GM19463 (cell line): ENCODE data around the gene TMEM9.

Source experiments
- ATAC-seq: cut with Tn5 transposase; IDR thresholded peaks from one replicate; pipeline ENCODE4 v1.9.1; 2021; ENCODE audit warnings: mild to moderate bottlenecking, moderate library complexity; ENCODE audit not compliant: unreplicated experiment

The TMEM9 gene

DNA sequence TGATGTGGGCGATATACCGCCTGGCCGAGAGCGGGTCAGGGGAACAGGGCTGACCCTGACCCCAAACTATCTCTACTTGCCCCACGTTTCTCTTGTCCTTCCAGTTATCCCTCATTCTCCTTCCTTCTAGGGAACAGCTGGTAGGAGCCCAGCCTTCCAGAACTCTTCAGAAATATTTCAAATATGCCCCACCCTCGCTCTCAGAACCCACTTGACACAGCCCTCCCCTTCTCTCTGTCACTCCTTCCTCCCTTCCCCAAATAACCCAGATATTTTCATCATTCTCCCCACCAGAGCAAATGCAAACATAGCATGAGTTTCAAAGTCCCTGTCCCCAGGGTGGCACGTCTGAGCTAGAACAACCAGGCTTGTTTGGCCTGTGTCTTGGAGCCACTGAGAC, 43.1 kb downstream of the TMEM9 start:
- no peak for ATAC-seq

DNA sequence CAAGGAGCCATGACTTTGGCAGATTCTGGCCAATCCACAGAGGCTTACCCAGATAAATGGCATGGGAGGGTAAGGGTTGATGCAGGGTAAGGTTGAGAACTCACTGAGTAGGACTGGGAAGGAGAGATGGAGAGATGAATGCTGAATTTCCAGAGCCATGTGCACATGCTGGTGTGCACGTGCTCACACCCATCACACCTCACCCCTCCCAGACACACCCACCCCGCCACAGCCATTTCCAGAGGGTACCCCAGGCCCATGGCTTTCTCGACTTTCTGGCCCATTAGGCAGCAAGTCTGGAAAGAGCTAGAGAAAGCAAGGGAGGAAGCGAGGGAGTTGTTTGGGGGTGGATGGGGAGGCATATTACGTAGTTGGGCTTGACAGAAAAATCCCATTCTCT, 43.7 kb downstream of the TMEM9 start:
- ATAC-seq, result no peak

DNA sequence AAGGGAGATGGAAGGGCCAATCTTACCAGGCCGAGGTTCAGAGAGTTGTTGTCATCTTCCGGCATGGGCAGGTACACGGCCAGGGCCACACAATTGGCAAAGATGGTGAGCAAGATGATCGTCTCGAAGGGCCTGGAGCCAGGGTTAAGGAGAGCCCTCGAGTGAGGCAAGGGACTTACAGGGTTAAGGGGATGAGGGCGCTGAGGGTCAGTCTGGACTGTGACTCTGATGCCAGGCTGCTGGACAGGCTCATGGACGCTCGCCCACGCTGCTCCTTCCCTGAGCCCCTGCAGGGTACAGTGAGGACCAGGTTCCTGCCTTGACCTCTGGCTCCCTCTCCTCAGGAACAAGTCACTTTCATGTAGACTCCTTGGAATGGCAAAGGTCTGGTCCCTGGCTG, 44.1 kb downstream of the TMEM9 start:
- ATAC-seq, result no peak

DNA sequence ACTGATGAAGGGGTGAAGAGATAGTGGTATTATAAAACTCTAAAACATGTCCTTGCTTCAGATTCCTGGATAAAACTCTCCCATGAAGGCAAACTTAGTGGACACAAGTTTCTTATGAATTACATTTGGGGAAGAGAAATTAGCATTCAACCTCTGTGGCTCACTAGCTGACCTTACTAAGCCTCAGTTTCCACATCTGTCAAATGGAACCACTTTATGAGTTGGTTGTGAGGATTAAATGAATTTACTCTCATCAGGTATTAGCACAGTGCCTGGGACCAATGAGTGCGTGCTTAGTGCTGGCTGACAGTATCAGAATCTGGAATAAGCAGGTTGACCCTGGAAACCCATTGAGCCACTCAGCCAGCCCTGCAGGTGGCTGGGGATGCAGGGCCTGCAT, 44.6 kb downstream of the TMEM9 start:
- no peak for ATAC-seq

DNA sequence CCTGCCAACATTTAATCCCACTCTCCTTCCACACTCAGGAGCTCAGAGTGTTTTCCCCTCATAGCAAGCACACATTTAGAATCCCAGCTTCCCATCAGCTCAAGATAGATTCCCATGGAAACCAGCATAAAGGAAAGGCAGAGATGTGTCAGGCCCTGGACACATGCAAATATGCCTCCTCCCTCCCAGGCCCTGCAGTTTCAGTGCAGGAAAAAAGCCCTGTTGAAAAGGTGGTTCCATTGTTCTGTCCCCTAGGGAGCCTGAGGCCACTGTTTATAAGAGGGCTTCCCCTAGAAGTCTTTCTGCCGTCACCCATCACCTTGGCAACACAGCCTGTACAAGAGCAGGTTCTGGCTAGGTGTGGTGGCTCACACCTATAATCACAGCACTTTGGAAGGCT, 45.7 kb downstream of the TMEM9 start:
- ATAC-seq, result no peak

DNA sequence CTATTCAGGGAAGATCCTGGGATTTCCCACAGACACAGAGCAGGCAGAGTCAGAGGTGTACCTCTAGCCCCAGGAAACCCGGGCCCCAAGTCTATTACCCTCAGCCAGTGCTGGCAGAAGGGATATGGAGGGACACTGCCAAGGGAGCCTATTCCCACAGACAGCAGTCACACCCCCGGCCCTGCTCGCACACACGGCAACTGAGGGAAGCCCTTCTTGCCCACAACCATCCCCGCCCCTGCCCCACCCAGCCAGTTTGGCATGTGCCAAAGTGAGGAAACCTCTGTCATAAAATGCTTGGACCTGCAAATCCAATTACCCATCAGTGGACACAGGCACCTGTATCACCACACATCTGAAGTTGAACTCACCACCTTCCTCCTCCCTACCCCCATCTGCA, 48.6 kb downstream of the TMEM9 start:
- ATAC-seq, result no peak

DNA sequence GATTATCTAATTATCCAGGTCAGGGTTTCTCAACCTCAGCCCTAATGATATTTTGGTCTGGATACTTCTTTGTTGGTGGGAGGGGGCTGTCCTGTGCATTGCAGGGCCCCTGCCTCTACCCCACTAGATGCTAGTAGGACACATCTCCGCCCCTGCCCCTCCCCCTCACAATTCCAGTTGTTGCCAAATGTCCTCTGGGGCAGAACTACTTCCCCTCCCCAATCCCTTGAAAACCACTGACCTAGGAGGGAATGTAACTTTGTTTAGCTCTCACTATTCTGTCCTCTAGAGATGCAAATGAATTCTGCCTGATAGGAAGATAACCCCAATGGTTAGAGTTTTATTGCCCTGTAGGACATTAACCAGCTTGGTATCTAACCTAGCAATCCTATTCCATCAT, 50.1 kb downstream of the TMEM9 start:
- no peak for ATAC-seq

DNA sequence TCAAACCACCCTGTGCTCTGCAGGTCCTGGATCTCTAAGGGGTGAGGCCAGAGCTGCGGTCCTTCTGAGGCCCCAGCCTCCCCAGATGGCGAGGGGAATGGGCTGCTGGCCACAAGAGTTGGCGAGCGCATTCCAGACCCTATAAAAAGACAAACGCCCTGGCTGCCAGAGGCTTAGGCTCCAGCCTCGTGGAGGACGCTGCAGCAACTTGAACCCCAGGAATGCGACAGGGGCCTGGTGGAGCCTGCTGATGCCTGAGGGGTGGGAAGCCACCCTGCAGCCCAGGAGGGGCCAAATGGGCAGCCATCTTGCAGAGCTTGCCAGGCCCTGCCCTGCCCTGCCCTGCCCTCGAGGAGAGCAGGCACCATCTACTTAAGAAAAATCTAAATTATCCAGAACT, 50.6 kb downstream of the TMEM9 start:
- ATAC-seq, result no peak

DNA sequence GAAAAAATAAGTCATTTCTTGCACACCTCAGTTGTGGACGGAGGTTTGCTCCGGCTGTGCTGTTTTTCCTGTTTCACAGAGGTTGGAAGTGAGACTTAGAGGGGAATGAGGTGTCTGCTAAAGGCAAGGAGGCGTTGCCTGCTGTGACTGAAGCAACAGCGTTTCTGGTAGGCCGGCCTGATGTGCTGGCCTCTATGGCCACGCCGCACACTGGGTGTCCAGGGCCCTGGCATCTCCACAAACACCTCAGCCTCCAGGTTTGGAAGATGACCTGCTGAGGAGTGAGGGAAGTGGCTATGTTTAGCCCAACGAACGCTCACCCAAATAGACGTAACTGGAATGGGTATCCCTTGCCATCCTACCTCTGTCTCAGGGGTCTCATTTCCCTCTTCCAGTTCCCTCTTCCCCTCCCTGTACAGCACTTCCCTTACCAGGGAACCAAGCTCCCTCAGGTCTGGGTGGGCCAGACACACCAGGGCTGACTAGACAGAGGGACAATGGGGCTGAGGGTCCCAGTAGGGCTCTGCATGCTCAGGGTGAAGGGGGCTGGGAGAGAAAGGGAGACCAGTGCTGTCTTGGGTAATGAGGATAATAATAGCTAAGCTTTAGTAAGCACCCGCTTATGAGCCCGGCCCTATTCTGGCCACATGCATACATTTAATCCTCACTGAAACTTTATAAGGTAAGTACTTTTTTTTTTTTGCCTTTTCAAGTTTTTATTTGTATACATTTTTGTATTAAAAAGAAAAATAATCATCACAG, 53.9 kb downstream of the TMEM9 start:
- no peak for ATAC-seq

DNA sequence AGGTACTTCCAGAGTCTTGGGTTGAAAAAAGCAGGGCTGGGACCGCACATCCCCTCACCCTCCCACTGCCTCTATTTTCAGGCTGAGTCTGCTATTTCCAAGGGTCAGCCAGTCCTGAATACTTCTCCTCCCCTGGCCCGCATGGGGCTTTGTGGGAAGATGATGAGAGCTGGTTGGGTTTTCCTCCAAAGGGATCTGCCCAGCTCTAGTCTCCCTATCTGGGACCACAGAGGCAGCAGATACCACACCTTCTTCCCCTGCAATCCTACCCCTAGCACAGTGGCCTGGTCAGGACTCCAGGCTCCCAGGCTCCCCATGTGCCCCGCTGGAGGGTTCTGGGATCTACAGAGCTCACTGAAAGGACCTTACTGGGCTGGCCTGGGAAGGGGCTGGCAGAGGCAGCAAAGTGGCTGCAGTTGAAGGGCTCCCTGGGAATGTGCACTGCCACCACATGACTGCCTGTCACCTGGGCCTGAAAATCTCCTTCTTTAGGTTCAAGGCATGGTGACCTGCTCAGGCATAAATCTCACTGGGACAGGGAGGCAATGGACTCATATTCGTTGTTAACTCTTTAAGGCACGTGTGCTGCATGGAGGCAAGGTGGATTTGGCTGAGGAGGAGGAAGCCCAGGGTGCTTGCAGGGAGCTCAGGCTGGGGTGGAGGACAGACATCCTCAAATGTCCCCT, 55.1 kb downstream of the TMEM9 start:
- ATAC-seq, result no peak

DNA sequence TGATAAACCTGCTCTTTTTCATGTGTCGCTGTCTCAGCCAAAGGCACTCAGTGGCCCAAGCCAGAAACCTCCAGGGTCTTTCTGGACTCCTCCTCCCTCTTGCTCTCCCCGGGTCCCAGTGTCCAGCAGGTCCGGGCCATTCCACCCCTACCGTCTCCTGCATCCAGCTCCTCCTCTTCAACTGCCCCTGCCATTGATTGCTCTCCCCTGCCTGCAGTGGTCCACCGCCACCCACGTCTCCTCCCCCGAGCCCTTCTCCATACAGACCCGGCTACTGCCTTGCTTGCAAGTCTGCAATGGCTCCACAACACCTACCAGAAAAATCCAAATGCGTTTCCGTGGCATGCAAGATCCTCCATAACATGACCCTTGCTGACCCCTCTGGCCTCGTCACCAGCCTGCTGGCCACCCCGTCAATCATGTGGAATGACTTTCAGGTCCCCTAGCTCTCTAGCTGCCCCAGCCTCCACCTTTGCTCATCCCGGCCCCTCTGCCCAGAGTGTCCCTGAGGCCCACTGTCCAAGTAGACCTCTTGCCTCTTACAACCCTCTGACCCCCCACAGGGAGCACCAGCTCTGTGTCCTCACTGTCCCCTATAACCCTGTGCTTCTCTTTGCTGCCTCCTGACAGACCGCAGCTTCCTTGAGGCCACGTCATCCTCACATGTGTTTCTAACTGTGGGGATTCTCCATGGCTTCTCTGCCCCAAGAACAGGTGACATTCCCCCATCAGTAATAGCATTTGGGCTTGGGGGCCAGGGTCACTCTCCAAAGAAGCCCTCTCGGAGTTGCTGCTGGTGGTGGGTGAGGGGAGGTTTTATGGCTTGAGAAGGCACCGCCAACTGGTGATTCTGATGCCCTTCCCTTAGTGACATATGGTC, 57.1 kb downstream of the TMEM9 start:
- no peak for ATAC-seq

DNA sequence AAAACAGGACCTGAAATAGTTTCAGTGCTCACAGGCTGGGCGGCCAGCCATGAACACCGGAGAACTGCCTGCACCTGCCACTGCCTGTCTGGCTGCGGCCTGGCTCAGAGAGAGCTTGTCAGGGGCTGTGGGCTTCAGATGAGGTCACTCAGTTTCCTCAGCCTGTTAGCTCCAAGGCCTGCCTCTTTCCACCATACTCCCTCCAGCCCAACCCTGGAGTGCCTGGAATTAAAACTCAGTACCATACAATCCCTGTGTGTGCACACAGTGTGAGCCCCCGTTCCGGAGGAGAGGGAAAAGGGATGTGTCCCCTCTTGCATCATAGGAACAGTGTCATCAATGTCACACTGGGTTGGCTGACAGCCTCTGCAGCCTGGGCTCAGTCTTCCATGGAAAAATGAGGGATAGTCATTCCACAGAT, 58.2 kb downstream of the TMEM9 start:
- ATAC-seq, result no peak

DNA sequence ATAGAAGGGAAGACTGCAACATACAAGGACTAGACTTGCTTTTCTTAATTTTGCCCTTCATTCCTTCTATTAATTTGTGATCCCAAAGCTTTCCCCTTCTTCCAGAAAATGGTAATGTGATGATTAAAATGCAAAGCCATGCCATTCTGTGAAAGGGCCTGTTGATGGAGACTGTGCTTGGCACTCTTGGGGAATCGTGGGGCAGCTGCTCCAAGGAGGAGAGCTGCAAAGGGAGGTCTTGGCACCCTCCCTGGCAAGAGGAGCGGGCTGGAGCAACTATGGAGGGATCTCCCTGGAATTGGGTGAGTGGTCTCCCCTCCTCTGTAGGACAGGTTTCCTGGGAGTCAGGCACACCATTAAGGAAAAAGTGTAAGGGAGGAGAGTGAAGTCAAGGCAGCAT, 58.7 kb downstream of the TMEM9 start:
- ATAC-seq, result no peak

DNA sequence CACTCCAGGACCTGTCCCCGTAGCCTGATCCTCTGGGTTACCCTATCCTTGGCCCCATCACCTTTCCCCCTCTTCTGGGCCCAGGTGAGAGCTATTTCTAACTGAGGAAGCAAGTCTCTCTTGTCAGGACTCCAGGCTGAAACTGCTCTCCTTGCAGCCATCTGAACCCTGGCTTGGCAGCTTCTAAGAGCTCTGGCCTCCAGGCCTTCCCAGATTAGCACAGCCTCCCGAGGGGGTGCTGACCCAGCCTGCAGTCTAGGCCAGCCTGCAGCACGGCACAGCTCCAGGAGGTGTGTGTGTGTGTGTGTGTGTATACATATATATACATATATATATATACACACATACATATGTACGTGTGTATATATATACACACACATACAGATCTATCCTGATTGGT, 59.4 kb downstream of the TMEM9 start:
- ATAC-seq, result no peak

DNA sequence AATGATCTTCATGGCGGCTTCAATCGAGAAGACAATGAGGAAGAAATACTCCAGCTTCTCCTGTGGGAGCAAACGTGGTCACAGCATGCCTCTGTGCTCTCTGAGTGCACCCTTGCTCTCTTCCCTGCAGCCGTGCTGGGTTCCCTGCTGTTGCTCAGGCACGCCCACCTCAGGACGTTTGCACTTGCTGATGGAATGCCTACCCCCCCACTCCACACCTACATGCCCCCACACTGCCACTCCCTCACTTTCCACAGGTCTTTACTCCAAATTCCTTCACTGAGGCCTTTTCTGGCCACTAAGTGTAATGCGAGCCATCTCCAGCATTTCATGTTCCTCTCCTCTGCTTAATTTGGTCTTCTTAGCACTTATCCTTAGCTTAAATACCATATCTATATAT, 60.3 kb downstream of the TMEM9 start:
- no peak for ATAC-seq

DNA sequence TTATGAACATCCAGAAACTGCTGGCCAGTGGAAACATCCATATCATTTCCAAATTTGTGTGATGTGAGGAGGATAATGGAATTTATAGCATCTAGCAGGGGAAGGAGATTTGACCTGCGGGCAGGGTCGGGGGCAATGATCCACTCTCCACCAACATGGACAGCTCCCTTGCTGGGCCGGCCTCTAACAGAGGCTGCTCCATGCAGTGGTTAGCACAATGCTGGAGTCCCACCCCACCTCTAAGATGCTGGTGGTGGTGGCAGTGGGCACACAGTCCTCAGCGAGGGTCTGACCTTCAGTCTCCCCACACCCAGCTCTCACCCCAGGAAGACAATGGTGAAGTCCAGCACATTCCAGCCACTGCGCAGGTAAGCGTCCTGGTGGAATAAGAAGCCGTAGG, 60.7 kb downstream of the TMEM9 start:
- ATAC-seq, result no peak

DNA sequence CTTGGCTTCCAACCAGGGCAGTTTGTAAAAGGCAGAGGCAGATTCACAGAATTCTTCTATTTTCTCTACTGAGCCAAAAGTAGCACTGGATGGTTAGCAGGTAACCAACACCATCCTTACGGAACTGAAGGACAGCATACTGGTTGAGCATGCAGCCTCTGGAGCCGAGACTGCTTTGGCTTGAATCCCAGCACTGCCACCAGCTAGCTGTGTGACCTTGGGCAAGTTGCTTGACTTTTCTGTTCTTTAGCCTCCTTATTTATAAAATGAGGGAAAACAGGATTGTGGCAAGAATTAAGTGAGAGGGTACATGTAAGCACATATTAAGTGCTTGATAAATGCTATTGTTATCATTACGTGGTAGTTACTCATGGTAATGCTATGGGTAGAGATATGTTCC, 61.5 kb downstream of the TMEM9 start:
- no peak for ATAC-seq

DNA sequence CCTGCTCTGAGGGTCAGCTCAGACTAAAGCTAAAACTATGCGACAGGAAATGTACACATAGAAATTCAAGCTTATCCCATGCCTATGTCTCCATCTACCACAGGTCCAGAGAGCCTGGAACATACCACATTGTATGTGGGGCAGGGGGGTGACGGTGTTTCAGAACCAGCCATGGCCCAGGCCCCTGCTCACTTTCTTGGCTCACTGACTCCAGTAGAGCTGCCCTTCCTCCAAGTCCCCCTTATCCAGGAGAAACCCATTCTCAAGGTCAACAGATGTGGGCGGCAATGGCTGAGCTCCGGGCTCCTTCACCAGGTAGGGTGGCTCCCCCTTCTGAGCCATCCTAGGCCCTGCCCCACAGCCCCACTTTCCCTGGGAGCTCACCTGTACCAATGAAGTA, 63.0 kb downstream of the TMEM9 start:
- no peak for ATAC-seq

DNA sequence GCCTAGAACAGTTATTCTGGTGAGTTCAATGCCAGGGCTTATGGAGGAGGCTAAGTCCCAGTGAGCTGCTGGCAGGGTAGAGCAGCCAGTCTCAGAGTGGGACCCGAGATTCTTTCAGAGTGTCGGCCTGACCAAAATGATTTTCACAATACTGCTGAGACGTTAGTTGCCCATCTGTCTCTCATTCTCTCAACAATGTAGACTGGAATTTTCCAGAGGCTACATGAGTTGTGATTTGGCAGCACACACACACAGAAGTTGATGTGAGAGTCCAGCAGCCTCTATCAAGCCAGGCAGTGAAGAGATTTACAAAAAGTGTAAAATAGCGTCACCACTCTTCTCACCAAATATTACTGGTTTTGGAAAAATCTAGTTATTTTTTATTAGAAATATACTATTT, 63.7 kb downstream of the TMEM9 start:
- ATAC-seq, result no peak

DNA sequence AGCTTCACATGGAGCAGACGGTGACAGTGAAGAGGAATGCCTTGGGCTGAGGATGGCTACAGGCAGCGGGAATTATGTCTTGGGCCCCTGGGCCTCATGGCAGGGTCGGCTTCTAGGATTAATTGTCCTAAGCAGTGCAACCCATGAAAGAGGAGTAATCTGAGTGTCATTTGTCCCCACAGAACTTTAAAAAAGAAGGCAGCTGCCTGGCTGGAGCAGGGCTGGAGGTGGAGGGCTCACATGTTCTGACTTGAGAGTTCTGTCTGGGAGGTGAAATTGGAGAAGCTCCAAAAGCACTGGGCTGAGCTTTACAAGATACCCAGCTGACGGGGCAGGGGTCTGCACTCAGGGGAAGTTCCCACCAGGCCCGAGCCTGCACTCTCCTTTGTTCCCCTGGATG, 64.7 kb downstream of the TMEM9 start:
- no peak for ATAC-seq

DNA sequence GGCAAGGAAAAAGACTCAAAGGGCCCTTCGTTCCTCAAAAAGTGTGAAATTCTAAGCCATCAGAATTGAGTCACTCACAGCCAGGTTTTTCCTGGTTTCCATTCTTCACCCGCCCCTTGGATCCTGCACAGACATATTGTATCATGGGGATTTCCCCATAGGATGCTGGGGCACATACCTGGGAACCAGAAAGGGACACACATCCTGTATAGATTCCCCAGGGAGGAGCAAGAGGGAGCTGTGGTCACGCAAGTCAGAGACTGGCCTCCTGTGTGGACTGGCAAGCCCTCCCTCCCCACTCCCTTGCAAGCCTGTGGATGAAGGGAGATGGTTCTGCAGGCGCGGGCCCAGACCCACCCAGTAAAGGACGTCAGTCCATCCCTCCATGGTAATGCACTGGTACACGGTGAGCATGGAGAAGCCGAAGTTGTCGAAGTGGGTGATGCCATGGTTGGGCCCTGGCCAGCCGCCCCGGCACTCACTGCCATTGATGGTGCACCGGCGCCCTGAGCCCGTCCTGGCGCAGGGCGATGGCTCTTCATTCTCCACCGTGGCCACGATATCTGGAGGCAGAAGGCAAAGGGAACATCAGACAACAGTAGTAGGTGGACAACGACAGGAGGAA, 65.3 kb downstream of the TMEM9 start:
- no peak for ATAC-seq
